ENCODE data around the gene TGFBR3. TPM values are rescaled to one million over a fixed set of nuclear protein-coding genes. Genes with fewer than 3 reads are reported as not detected.

The TGFBR3 gene
- total and polyA plus RNA-seq, 8 donors, result 4.2 to 689 (median 71.5) TPM

DNA sequence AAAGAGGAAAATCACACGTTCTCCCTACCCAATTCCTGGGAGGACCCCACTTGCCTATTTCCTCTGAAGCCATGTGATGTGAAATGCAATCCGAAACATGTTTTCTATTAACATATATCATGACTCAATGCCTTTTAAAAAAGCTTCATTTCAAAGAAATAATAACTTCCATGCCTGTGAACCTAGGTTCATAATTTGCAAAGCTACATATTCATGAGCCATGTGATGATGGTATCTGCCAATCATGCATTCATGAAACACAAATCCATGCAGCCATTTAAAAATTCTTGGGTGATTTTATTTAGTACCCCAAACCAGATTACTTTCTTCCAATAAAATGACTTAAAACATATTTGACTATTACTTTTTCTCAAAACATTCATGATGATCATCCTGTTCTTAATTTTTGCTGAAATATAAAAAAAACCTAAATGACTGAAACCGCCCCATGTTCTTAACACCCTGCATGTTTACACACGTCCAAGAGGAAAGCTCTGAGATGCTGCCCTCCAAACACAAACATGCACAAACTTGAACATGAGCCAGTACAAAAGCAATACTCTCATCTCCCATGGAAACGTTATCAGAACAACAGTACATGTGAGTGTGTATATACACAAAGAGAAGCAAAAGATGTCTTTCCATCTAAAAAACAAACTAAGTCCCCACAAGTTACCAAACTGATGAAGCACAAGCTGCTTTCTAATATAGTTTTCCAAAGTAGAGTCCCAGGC lies 140.1 kb downstream of the TGFBR3 start:
- Histone ChIP-seq H3K36me3 (no peaks in the 10 kb centered on the region), H3K9me3 (peaks cover 0 to 4% (median 0%) of the 10 kb centered on the region in 4 donors), H3K4me1 (peaks cover 21 to 62% (median 41%) of the 10 kb centered on the region in 4 donors), H3K4me3 (no peak overlapping the region), H3K27me3 (no peaks in the 10 kb centered on the region), H3K27ac (peak overlapping the region in 3 of 5 donors; percentile 0 to 60 (median 35))
- WGBS, 5 donors, result 43 to 59% (median 55%) methylated on average over 5 of the region's 5 CpGs
- intact Hi-C loops (cut with DNase I; ENCODE audit: low total_unique reads), result no loop called here
- TF ChIP-seq EP300 (IDR thresholded peaks at IDR 0.05), result no peak
- no peak for TF ChIP-seq POLR2AphosphoS5 (IDR thresholded peaks at IDR 0.05)
- no peak for TF ChIP-seq POLR2A (IDR thresholded peaks at IDR 0.05)
- TF ChIP-seq, protein P1, sequence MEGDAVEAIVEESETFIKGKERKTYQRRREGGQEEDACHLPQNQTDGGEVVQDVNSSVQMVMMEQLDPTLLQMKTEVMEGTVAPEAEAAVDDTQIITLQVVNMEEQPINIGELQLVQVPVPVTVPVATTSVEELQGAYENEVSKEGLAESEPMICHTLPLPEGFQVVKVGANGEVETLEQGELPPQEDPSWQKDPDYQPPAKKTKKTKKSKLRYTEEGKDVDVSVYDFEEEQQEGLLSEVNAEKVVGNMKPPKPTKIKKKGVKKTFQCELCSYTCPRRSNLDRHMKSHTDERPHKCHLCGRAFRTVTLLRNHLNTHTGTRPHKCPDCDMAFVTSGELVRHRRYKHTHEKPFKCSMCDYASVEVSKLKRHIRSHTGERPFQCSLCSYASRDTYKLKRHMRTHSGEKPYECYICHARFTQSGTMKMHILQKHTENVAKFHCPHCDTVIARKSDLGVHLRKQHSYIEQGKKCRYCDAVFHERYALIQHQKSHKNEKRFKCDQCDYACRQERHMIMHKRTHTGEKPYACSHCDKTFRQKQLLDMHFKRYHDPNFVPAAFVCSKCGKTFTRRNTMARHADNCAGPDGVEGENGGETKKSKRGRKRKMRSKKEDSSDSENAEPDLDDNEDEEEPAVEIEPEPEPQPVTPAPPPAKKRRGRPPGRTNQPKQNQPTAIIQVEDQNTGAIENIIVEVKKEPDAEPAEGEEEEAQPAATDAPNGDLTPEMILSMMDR (IDR thresholded peaks at IDR 0.05), result no peak
- DNase-seq, result no peak

DNA sequence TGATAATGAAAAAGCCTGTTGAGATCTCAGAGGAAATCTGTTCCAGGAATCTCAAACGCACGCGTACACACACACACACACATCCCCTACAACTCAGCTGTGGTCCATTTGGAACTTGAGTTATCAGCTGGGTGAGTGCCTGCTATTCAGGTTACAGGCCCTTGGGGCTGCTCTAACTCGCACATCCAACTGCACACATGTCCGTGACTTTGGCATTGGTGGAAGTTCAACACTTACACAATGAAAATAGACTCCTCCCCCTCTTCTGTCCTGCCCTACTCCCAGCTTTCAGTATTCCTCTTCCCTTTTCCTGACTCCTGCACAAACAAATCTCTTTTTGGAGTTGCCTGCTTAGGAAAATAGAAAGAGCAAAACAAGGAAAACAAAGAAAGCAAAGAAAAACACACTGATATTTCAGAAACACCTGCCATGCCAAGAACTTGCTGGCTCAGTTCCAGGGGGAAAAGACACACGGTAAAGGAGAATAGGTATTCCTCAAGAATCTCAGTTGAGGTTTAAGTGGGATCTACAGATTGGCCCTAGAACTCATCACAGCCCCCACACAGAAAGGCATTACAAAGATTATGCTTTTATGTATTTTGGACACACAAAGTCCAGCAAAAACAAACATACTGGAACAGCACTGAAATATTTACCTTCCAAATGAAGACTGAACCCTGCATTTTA lies 140.9 kb downstream of the TGFBR3 start:
- Histone ChIP-seq H3K9me3 (peaks cover 0 to 4% (median 0%) of the 10 kb centered on the region in 4 donors), H3K4me1 (peaks cover 16 to 55% (median 34%) of the 10 kb centered on the region in 4 donors), H3K27ac (peak overlapping the region in 4 of 5 donors; percentile 0 to 60 (median 24)), H3K36me3 (no peaks in the 10 kb centered on the region), H3K4me3 (no peak overlapping the region), H3K27me3 (no peaks in the 10 kb centered on the region)
- WGBS, 5 donors, result 42 to 56% (median 50%) methylated on average over 6 of the region's 6 CpGs
- TF ChIP-seq, protein P1 (IDR thresholded peaks at IDR 0.05), result no peak
- TF ChIP-seq EP300 (IDR thresholded peaks at IDR 0.05), result no peak
- no peak for TF ChIP-seq POLR2AphosphoS5 (IDR thresholded peaks at IDR 0.05)
- TF ChIP-seq POLR2A (IDR thresholded peaks at IDR 0.05), result no peak
- intact Hi-C loops (cut with DNase I; ENCODE audit: low total_unique reads), result no loop called here
- DNase-seq, result peak in 1 of 2 donors; percentile 71

DNA sequence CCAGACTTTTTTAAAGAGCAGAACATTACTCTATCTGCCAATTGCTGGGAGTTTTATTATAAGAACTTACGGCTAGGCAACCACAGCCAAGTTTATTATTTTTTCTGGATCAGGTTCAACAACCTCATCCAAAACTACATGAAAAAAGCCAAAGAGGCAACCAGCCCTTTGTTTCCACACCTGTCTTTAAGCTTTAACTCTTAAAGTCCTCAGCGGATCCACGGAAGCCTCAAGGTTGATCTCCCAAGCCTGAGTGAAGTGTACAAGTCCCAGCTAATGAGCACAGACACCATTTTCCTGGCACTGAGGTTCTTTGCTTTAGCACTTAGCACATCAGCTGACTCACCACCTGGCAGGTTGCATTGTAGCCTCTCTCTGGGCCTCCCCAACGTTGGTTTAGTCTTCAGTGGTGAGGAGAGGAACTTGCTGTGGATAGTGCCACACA lies 143.1 kb downstream of the TGFBR3 start:
- Histone ChIP-seq H3K27me3 (no peaks in the 10 kb centered on the region), H3K27ac (peak overlapping the region in 3 of 5 donors; percentile 22 to 40 (median 33)), H3K4me3 (no peak overlapping the region), H3K4me1 (peaks cover 12 to 44% (median 30%) of the 10 kb centered on the region in 4 donors), H3K36me3 (peaks cover 0 to 12% (median 8%) of the 10 kb centered on the region in 4 donors), H3K9me3 (peaks cover 0 to 4% (median 0%) of the 10 kb centered on the region in 4 donors)
- TF ChIP-seq POLR2AphosphoS5 (IDR thresholded peaks at IDR 0.05) (peak in 1 of 3 donors; percentile 19), POLR2A (IDR thresholded peaks at IDR 0.05) (no peak), EP300 (IDR thresholded peaks at IDR 0.05) (no peak)
- TF ChIP-seq, protein P1 (IDR thresholded peaks at IDR 0.05), result no peak
- 24 to 45% (median 36%) methylated on average over 4 of the region's 4 CpGs for WGBS, 5 donors
- DNase-seq, result peak in 1 of 2 donors; percentile 36
- intact Hi-C loops (cut with DNase I; ENCODE audit: low total_unique reads), result no loop called here

DNA sequence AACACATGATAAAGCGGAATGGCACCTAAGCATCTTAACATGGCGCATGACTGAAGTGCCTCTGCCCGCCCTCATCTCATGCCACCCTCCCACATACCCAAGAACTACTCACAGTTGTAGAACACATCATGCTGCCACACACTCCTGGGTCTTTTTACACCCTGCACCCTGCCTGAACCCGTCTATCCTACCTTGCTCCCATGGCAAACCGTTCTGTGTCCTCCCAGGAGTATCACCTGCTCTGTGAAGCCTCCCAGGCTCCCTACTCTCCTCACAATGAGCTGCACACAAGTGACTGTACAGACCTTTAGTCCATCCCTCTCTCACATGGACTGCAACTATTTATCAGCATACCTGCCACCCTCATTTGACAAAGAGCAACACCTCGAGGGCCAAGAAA lies 144.0 kb downstream of the TGFBR3 start:
- Histone ChIP-seq H3K27me3 (no peaks in the 10 kb centered on the region), H3K27ac (peak overlapping the region in 2 of 5 donors; percentile 9 to 16), H3K9me3 (peaks cover 0 to 4% (median 0%) of the 10 kb centered on the region in 4 donors), H3K4me1 (peaks cover 12 to 52% (median 34%) of the 10 kb centered on the region in 4 donors), H3K36me3 (peaks cover 0 to 12% (median 9%) of the 10 kb centered on the region in 4 donors), H3K4me3 (no peak overlapping the region)
- intact Hi-C loops (cut with DNase I; ENCODE audit: low total_unique reads), result no loop called here
- 82 to 91% (median 87%) methylated on average over 6 of the region's 6 CpGs for WGBS, 5 donors
- no peak for DNase-seq
- TF ChIP-seq, protein P1 (IDR thresholded peaks at IDR 0.05), result no peak
- no peak for TF ChIP-seq POLR2AphosphoS5 (IDR thresholded peaks at IDR 0.05)
- no peak for TF ChIP-seq EP300 (IDR thresholded peaks at IDR 0.05)
- TF ChIP-seq POLR2A (IDR thresholded peaks at IDR 0.05), result no peak

Measured in stomach (tissue), 9 donors.